Breast epithelium (tissue), 3 donors: ENCODE results near the gene TBC1D20.

Experiments
- POLR2AphosphoS5 ChIP-seq, 3 donors: sonication (generic); formaldehyde crosslinking; IDR thresholded peaks; one replicate each; pipeline ENCODE4 v1.6.1; 2017; ENCODE audit warnings: antibody characterized with exemption in 3 of 3
- TF ChIP-seq, protein P1 (sequence below), 3 donors: fragments of 450-650 bp; IDR thresholded peaks; one replicate each; pipeline ENCODE4 v1.5.1; 2016 to 2017; ENCODE audit warnings: antibody characterized with exemption in 3 of 3, mild to moderate bottlenecking in 3 of 3, moderate library complexity in 3 of 3

DNA sequence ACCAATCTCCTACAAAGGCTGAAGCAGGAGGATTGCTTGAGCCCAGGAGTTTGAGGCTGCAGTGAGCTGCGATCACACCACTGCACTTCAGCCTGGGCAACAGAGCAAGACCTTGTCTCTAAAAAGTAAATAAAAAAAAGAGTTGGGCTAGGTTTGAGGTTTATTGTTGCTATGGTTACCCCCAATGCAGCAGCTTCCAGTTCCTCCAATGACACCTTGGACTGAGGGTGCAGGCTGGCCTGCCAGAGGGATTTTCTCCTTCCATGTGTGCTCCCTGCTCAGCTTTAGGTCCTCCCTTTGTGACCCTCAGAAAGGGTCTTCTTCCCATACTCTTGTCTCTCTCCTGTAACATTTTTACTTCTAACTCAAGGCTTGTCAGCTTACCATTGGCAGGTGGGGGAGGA, 10.6 kb upstream of the TBC1D20 start:
- no peak for TF ChIP-seq POLR2AphosphoS5 (IDR thresholded peaks at IDR 0.05)
- TF ChIP-seq, protein P1, sequence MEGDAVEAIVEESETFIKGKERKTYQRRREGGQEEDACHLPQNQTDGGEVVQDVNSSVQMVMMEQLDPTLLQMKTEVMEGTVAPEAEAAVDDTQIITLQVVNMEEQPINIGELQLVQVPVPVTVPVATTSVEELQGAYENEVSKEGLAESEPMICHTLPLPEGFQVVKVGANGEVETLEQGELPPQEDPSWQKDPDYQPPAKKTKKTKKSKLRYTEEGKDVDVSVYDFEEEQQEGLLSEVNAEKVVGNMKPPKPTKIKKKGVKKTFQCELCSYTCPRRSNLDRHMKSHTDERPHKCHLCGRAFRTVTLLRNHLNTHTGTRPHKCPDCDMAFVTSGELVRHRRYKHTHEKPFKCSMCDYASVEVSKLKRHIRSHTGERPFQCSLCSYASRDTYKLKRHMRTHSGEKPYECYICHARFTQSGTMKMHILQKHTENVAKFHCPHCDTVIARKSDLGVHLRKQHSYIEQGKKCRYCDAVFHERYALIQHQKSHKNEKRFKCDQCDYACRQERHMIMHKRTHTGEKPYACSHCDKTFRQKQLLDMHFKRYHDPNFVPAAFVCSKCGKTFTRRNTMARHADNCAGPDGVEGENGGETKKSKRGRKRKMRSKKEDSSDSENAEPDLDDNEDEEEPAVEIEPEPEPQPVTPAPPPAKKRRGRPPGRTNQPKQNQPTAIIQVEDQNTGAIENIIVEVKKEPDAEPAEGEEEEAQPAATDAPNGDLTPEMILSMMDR (IDR thresholded peaks at IDR 0.05) = no peak
